H1 (cell line): Measurements from ENCODE around the gene CNTN5. TPM values are rescaled to one million over a fixed set of nuclear protein-coding genes. Genes with fewer than 3 reads are reported as not detected.

ENCODE experiments used
- CTCF ChIA-PET: fragments of 300-600 bp; sonication (Branson Sonifier 250); formaldehyde crosslinking; loops from one replicate; lab custom pipeline; 2021; ENCODE audit not compliant: partially characterized antibody; lab: Charles Lee
- POLR2A ChIA-PET: fragments of 300-600 bp; sonication (Branson Sonifier 250); formaldehyde crosslinking; loops from one replicate; lab custom pipeline; 2021; ENCODE audit warnings: inconsistent platforms; ENCODE audit not compliant: partially characterized antibody; lab: Charles Lee
- DNase-seq, 2 experiments: peaks; one replicate each; pipeline versions ENCODE4 v3.0.0 to v3.0.0-alpha.2; 2010 to 2022; ENCODE audit warnings: low spot score in 2 of 2, low read depth in 1 of 2, mixed read lengths in 1 of 2
- FAIRE-seq: peaks from 2 replicates; lab custom pipeline; 2011; peaks lifted over from hg19 to GRCh38; lab: Jason Lieb, UNC
- H2AFZ ChIP-seq: 2 replicates; pipeline ENCODE4 v1.8.1; 2012; ENCODE audit warnings: low read length, inconsistent platforms
- H2AK5ac ChIP-seq: 2 replicates; pipeline ENCODE4 v1.6.1; 2013; ENCODE audit warnings: low read depth, low read length
- H2BK120ac ChIP-seq: replicated peaks from 2 replicates; pipeline ENCODE3; 2013; ENCODE audit warnings: low read depth, low read length, inconsistent platforms
- H2BK12ac ChIP-seq: 2 replicates; pipeline ENCODE4 v1.6.1; 2013; ENCODE audit warnings: low read depth, low read length
- H2BK15ac ChIP-seq: 2 replicates; pipeline ENCODE4 v1.6.1; 2013; ENCODE audit warnings: low read length
- H2BK20ac ChIP-seq: 2 replicates; pipeline ENCODE4 v1.6.1; 2013; ENCODE audit warnings: low read length
- H2BK5ac ChIP-seq: 2 replicates; pipeline ENCODE4 v1.6.1; 2013; ENCODE audit warnings: low read depth, low read length
- H3K14ac ChIP-seq: 2 replicates; pipeline ENCODE4 v1.6.1; 2013; ENCODE audit warnings: inconsistent platforms; ENCODE audit not compliant: insufficient read length
- H3K18ac ChIP-seq: 2 replicates; pipeline ENCODE4 v1.6.1; 2013; ENCODE audit warnings: low read length; ENCODE audit errors: extremely low read depth
- H3K23ac ChIP-seq: 2 replicates; pipeline ENCODE4 v1.6.1; 2013; ENCODE audit warnings: inconsistent platforms; ENCODE audit not compliant: insufficient read length
- H3K23me2 ChIP-seq: 2 replicates; pipeline ENCODE4 v1.6.1; 2013; ENCODE audit warnings: low read depth, low read length
- H3K27ac ChIP-seq: 2 replicates; pipeline ENCODE4 v1.6.1; 2011; ENCODE audit warnings: low read depth, low read length, inconsistent platforms
- H3K27me3 ChIP-seq, 4 experiments: replicated peaks in 1 of 4; 1 replicate in 1 of 4; 2 replicates in 3 of 4; pipeline versions ENCODE4 v1.6.1 to v1.8.1; 2011 to 2013; ENCODE audit warnings: low read length in 3 of 4, mild to moderate bottlenecking in 3 of 4, inconsistent platforms in 2 of 4, mixed read lengths in 2 of 4, moderate library complexity in 1 of 4; ENCODE audit not compliant: control insufficient read depth in 3 of 4, insufficient read depth in 3 of 4; ENCODE audit errors: extremely low read depth in 1 of 4
- H3K36me3 ChIP-seq, 4 experiments: 2 replicates each; pipeline versions ENCODE4 v1.6.1 to v1.8.1; 2011 to 2013; ENCODE audit warnings: mild to moderate bottlenecking in 4 of 4, low read length in 3 of 4, moderate library complexity in 2 of 4, control low read depth in 1 of 4, inconsistent platforms in 1 of 4; ENCODE audit not compliant: insufficient read depth in 4 of 4, control insufficient read depth in 2 of 4
- H3K4ac ChIP-seq: replicated peaks from 2 replicates; pipeline ENCODE3; 2013; ENCODE audit warnings: low read length, low read depth, mixed read lengths, inconsistent platforms; ENCODE audit not compliant: insufficient read length
- H3K4me1 ChIP-seq, 4 experiments: replicated peaks in 1 of 4; 1 replicate in 1 of 4; 2 replicates in 3 of 4; pipeline versions ENCODE4 v1.6.1 to v1.8.1; 2011 to 2013; ENCODE audit warnings: low read length in 3 of 4, inconsistent platforms in 2 of 4, mixed read lengths in 1 of 4; ENCODE audit not compliant: insufficient read depth in 4 of 4, control insufficient read depth in 3 of 4
- H3K4me2 ChIP-seq, 2 experiments: 2 replicates each; pipeline versions ENCODE4 v1.6.1 to v1.8.1; 2011 to 2013; ENCODE audit warnings: low read depth in 2 of 2, low read length in 2 of 2, control low read depth in 1 of 2, inconsistent platforms in 1 of 2, mild to moderate bottlenecking in 1 of 2; ENCODE audit not compliant: insufficient read depth in 1 of 2
- H3K4me3 ChIP-seq, 4 experiments: fragments of 200-600, 300-600 bp in 1 of 4; sonication (generic), shearing (Covaris generic), sonication (Bioruptor Twin) in 1 of 4; 2 replicates each; pipeline versions ENCODE4 v1.5.1 to v1.8.1; 2011 to 2016; ENCODE audit warnings: low read length in 4 of 4, low read depth in 3 of 4, control low read depth in 2 of 4, inconsistent platforms in 2 of 4, mild to moderate bottlenecking in 2 of 4, mixed read lengths in 1 of 4, moderate library complexity in 1 of 4; ENCODE audit not compliant: insufficient read depth in 2 of 4; ENCODE audit errors: extremely low read depth in 1 of 4
- H3K56ac ChIP-seq: replicated peaks from 2 replicates; pipeline ENCODE3; 2013; ENCODE audit warnings: low read depth, mild to moderate bottlenecking, mixed read lengths, low read length, inconsistent platforms; ENCODE audit not compliant: insufficient read length
- H3K79me1 ChIP-seq: 2 replicates; pipeline ENCODE4 v1.6.1; 2013; ENCODE audit warnings: low read depth, low read length, control low read depth
- H3K79me2 ChIP-seq, 2 experiments: 2 replicates each; pipeline versions ENCODE4 v1.6.1 to v1.8.1; 2012 to 2013; ENCODE audit warnings: low read length in 2 of 2, mild to moderate bottlenecking in 2 of 2, inconsistent platforms in 1 of 2; ENCODE audit not compliant: insufficient read depth in 2 of 2, control insufficient read depth in 1 of 2
- H3K9ac ChIP-seq, 4 experiments: replicated peaks in 1 of 4; 1 replicate in 1 of 4; 2 replicates in 3 of 4; pipeline versions ENCODE4 v1.6.1 to v1.8.1; 2011 to 2013; ENCODE audit warnings: low read depth in 3 of 4, low read length in 3 of 4, control low read depth in 2 of 4, mild to moderate bottlenecking in 2 of 4, moderate library complexity in 2 of 4, inconsistent platforms in 1 of 4; ENCODE audit errors: extremely low read depth in 1 of 4
- H3K9me3 ChIP-seq, 2 experiments: 2 replicates each; pipeline versions ENCODE4 v1.6.1 to v1.8.1; 2012 to 2013; ENCODE audit warnings: mild to moderate bottlenecking in 2 of 2, moderate library complexity in 2 of 2, control low read depth in 1 of 2, inconsistent platforms in 1 of 2, low read depth in 1 of 2, low read length in 1 of 2, mixed read lengths in 1 of 2; ENCODE audit not compliant: insufficient read depth in 2 of 2
- H4K20me1 ChIP-seq, 2 experiments: replicated peaks in 1 of 2; 2 replicates each; pipeline versions ENCODE3 to v1.8.1; 2011 to 2013; ENCODE audit warnings: inconsistent platforms in 2 of 2, low read length in 2 of 2, mild to moderate bottlenecking in 1 of 2; ENCODE audit not compliant: insufficient read depth in 2 of 2, control insufficient read depth in 1 of 2
- H4K5ac ChIP-seq: 2 replicates; pipeline ENCODE4 v1.6.1; 2013; ENCODE audit warnings: low read length, low read depth, mixed read lengths, inconsistent platforms; ENCODE audit not compliant: insufficient read length
- H4K8ac ChIP-seq: 2 replicates; pipeline ENCODE4 v1.8.0; 2013; ENCODE audit warnings: mild to moderate bottlenecking, moderate library complexity, low read length, inconsistent platforms; ENCODE audit not compliant: insufficient read depth; ENCODE audit errors: extremely low read depth
- H4K91ac ChIP-seq: replicated peaks from 2 replicates; pipeline ENCODE3; 2013; ENCODE audit warnings: low read length, mixed read lengths, inconsistent platforms; ENCODE audit not compliant: insufficient read length
- HDAC6 ChIP-seq: IDR thresholded peaks from one replicate; pipeline ENCODE4 v1.7.1; 2012; ENCODE audit warnings: low read depth, mild to moderate bottlenecking, inconsistent platforms, low read length, moderate library complexity
- RXRA ChIP-seq: IDR thresholded peaks from 2 replicates; pipeline ENCODE4 v1.6.1; 2011; ENCODE audit warnings: low read depth, mild to moderate bottlenecking, low read length, moderate library complexity; ENCODE audit not compliant: insufficient read depth
- SIN3A ChIP-seq, 2 experiments: IDR thresholded peaks in 1 of 2; conservative IDR thresholded peaks in 1 of 2; 2 replicates each; pipeline ENCODE4 v1.6.1; 2011 to 2012; ENCODE audit warnings: low read length in 2 of 2, improper control_type of control experiment in 1 of 2, low read depth in 1 of 2, mild to moderate bottlenecking in 1 of 2
- SIRT6 ChIP-seq: IDR thresholded peaks from one replicate; pipeline ENCODE4 v1.7.1; 2012; ENCODE audit warnings: low read length, inconsistent platforms
- TEAD4 ChIP-seq: IDR thresholded peaks from 2 replicates; pipeline ENCODE4 v1.6.1; 2012; ENCODE audit warnings: low read depth, low read length, inconsistent platforms, mixed read lengths
- USF2 ChIP-seq: IDR thresholded peaks from 2 replicates; pipeline ENCODE4 v1.6.1; 2011; ENCODE audit warnings: low read length, improper control_type of control experiment
- WGBS, 2 experiments: shearing (Covaris generic) in 1 of 2; methylation state at CpG; one replicate each; pipeline versions ENCODE4 v1.1.6 to v1.1.7; 2013 to 2015; ENCODE audit warnings: low lambda C conversion rate in 2 of 2, mixed read lengths in 2 of 2, inconsistent platforms in 1 of 2, low coverage in 1 of 2, missing lambda C conversion rate in 1 of 2; ENCODE audit not compliant: insufficient replicate concordance in 2 of 2, insufficient coverage in 1 of 2, insufficient read length in 1 of 2; ENCODE audit errors: extremely low coverage in 1 of 2, missing lambda C conversion rate in 1 of 2; 5-methylcytosine and 5-hydroxymethylcytosine counted together
- polyA plus RNA-seq, 7 experiments: library from polyadenylated mRNA; depleted of rRNA in 3 of 7; stranded (reverse) in 5 of 7; unstranded in 2 of 7; fragments of >200 nt in 5 of 7; fragments of 200-250 nt in 2 of 7; gene quantifications; 1 replicate in 5 of 7; 2 replicates in 1 of 7; 4 replicates in 1 of 7; pipeline versions ENCODE4 v1.2.1 to v1.2.3, GENCODE V29; 2011 to 2013; ENCODE audit warnings: missing spikeins in 2 of 7, mixed read lengths in 2 of 7
- total RNA-seq: library from RNA; stranded (reverse); fragmentation: NEBNext Ultra II Directional; extraction: Animal tissue kit (Norgen Biotek cat#: 25700); gene quantifications from 2 replicates; pipeline ENCODE4 v1.2.1, GENCODE V29; 2021

CNTN5 gene
- total and polyA plus RNA-seq, 2 of the 8 experiments (the other 6 are each of a cell fraction or from before 2014, with no cell fraction given) = not detected

- Histone ChIP-seq H3K4me2 (no peak overlapping the region), H4K20me1 (no peaks in the 10 kb centered on the region), H3K14ac (no peak overlapping the region), H2AK5ac (no peak overlapping the region), H3K4me3 (no peak overlapping the region), H3K79me1 (no peaks in the 10 kb centered on the region), H2BK15ac (no peak overlapping the region), H3K23me2 (no peaks in the 10 kb centered on the region), H3K23ac (no peak overlapping the region), H3K9ac (no peak overlapping the region), H2BK120ac (no peak overlapping the region), H3K79me2 (no peaks in the 10 kb centered on the region), H2BK5ac (no peak overlapping the region), H4K8ac (no peak overlapping the region), H3K27ac (no peak overlapping the region), H3K4ac (no peak overlapping the region), H3K4me1 (no peaks in the 10 kb centered on the region), H3K36me3 (no peaks in the 10 kb centered on the region), H3K9me3 (no peaks in the 10 kb centered on the region), H4K91ac (no peak overlapping the region), H2BK12ac (no peak overlapping the region), H3K18ac (no peak overlapping the region), H2BK20ac (no peak overlapping the region), H2AFZ (no peak overlapping the region), H3K27me3 (no peaks in the 10 kb centered on the region), H3K56ac (no peak overlapping the region), H4K5ac (no peak overlapping the region)
- CTCF ChIA-PET = no interaction called here
- DNase-seq (no peak), FAIRE-seq (no peak)
- POLR2A ChIA-PET = no interaction called here
- 90% methylated on average over 13 of the region's 13 CpGs; no CpG with 5 or more reads in 1 of the 2 experiments for whole genome bisulfite sequencing, 2 experiments
- TF ChIP-seq SIRT6 (no peak), TEAD4 (no peak), SIN3A (conservative IDR thresholded peaks at IDR 0.05 in 1 of 2, IDR thresholded peaks at IDR 0.05 in 1 of 2; ENCODE audit: low read depth in 1 of 2, low read length in 2 of 2) (no peak), RXRA (no peak), HDAC6 (no peak), USF2 (no peak)
Measured at GRCh38 chr11:99316776-99317520, 296.2 kb downstream of the CNTN5 start.
